Jurkat, Clone E6-1 (cell line): ENCODE data around the gene FBXL14.

Experiments used
- DNase-seq: peaks from one replicate; pipeline ENCODE4 v3.0.0-alpha.2; 2011; ENCODE audit warnings: low read depth, low spot score
- H3K4me3 ChIP-seq: 2 replicates; pipeline ENCODE4 v1.5.1; 2011; ENCODE audit warnings: mild to moderate bottlenecking, low read length, control low read depth, moderate library complexity

FBXL14 gene

DNA sequence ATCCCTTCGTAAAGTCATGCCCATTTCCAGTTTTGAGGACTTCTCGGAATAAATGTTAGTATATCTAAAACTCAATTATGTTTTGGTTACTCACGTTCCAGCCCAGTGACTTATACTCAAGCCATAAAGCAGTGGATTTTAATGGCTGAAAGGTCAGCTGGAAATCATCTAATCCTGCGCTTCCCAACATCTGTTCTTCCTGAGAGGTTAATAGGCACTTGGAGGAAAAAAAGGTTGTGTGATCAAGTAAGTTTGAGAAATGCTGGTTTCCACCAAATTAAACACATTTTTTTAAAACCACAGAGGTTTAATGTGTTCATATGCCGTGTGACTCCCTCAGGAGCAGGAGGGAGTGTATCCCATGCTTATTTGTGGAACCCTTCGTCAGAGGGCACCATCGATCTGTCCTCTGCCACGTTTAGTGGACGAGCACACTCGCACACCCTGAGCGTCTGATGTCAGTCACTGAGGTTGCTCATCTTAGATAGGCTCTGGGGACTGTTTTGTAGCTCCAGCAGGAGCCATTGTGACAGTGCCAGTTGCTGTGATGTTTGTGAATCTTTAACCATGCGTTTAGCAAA is 41.4 kb downstream of the FBXL14 start:
- H3K4me3 ChIP-seq = no peak overlapping the region

DNA sequence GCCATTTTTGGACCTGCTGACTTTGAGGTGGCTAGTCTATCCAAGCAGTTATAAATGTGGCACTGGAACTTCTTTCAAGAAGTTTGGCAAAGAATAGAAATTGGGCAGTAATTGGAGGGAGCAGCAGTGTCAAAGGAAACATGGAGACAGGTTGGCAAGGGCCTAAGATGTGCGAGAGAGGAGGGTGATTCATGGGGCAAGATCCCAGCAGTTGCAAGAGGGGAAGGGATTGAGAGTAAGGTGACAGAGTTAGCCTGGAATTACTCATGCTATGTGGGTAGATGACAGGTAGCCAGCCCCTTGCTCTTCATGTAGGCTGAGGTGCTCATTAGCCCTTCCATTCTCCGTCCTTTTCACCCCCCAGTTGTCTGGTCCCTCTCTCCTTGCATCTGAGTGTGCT is 42.2 kb downstream of the FBXL14 start:
- DNase-seq = no peak
- no peak overlapping the region for H3K4me3 ChIP-seq

More for the DNA sequence above, 41.4 kb downstream of the FBXL14 start:
- DNase-seq = no peak

DNA sequence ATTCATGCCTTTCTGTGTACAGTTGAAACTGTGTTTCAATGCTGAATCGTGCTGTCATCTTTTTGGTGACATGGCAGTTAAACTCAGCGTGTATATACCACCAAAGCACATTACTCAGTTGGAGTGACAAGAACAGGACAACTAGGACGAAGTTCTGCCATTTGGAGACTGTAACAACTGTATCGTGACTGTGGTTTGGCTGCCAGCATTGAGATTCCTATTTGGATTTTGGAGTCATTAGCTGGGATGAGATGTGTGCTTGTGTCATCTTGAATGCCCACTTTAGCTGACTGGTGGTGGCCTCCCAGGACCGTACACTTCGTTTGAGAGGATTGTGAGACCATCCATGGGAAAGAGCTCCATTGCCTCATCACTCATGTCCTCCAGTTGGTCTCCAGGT is 42.9 kb downstream of the FBXL14 start:
- DNase-seq = no peak
- no peak overlapping the region for H3K4me3 ChIP-seq

GRCh38 chr12:1546931-1547640 is 47.3 kb downstream of the FBXL14 start:
- DNase-seq = no peak
- no peak overlapping the region for H3K4me3 ChIP-seq

DNA sequence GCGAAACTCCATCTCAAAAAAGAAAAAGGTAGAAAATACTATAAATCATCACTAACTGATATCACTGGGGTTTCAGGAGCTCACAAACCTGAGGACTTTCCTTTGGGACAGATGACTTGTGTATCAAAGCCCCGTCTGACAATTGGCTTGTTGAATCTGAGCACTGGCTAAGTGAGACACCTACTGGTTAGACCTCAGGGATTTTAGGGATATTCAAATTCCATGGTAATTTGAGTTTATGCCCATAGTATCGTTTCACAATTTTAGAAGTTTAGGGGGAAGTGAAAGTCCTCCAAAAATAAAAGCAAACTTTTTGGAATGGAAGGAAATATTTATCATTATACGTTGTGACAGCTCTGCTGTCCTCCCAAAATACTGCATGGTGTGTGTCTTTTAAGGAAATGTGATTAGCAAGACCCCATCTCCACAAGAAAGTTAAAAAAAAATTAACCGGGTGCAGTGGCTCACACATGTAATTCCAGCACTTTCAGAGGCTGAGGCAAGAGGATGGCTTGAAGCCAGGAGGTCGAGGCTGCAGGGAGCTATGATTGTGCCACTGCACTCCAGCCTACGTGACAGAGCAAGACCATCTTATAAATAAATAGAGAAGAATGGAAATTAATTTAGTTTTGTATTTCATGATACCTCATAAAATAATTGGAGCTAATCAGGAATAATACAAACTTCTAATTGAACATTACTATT is 49.2 kb downstream of the FBXL14 start:
- DNase-seq = no peak
- H3K4me3 ChIP-seq = no peak overlapping the region

GRCh38 chr12:1542599-1542998 is 51.8 kb downstream of the FBXL14 start:
- H3K4me3 ChIP-seq = no peak overlapping the region
- DNase-seq = no peak

- no peak overlapping the region for H3K4me3 ChIP-seq
- no peak for DNase-seq
These were observed 53.7 kb downstream of the FBXL14 start for GRCh38 chr12:1540690-1541089.

DNA sequence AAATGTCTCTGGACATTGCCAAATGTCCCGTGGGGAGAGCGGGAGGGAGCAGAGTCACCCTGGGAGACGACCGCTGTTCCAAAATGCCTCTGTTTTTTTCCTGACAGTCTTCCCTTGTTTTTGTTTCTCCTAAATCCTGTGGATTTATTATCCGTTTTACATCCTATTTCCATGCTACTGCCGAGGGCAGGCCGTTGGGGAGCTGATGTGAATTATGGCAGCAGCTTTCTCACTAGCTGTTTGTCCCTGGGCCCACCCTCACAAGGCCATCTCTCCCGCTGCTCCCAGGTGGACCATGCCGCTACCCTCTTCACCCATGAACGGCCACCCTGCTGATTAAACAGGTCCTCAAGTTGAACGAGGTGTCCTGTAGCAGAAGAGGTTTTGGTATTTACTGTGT is 55.2 kb downstream of the FBXL14 start:
- no peak for DNase-seq

DNA sequence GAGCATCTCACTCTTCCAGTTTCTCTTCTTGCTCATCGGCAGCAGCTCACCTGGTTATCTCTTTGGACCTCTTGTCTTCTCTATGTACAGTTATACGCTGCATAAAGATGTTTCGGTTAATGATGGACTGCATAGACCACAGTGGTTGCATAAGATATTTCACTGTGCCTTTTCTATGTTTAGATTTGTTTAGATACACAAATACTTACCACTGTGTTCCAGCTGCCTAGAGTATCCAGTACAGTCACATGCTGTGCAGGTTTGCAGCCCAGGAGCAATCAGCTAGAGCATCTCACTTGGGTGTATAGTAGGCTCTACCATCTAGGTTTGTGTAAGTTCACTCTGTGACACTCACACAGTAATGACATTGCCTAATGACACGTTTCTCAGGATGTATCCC is 57.6 kb downstream of the FBXL14 start:
- no peak for DNase-seq
- H3K4me3 ChIP-seq = no peak overlapping the region

More for the DNA sequence above, 55.2 kb downstream of the FBXL14 start:
- H3K4me3 ChIP-seq = no peak overlapping the region

DNA sequence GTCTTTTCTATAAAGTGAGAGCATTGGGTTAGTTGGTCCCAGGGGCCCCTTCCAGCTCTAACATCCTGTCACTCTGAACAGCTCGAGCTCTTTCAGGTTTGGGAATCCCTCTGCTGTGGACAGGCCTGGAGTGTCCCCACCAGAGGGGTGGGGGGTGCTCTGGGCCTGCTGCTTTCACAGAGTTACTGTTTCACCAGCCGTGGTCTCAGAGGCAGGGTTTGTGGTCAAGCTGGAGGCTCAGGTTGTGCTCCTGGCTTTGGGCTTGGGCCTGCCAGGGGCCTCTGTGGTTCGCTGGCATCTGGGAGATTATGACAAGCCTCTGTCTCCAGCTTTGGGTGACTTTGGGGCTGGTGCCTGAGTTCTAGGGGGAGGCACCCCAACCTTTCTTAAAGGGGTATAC is 59.6 kb downstream of the FBXL14 start:
- no peak for DNase-seq
- no peak overlapping the region for H3K4me3 ChIP-seq

GRCh38 chr12:1533602-1534304 is 60.6 kb downstream of the FBXL14 start:
- no peak overlapping the region for H3K4me3 ChIP-seq
- peak; percentile 33 for DNase-seq

GRCh38 chr12:1533205-1533601 is 61.2 kb downstream of the FBXL14 start:
- no peak overlapping the region for H3K4me3 ChIP-seq
- peak; percentile 31 for DNase-seq

GRCh38 chr12:1532375-1533165 is 61.8 kb downstream of the FBXL14 start:
- DNase-seq = no peak
- H3K4me3 ChIP-seq = no peak overlapping the region

GRCh38 chr12:1531654-1532374 is 62.6 kb downstream of the FBXL14 start:
- no peak overlapping the region for H3K4me3 ChIP-seq
- DNase-seq = no peak

DNA sequence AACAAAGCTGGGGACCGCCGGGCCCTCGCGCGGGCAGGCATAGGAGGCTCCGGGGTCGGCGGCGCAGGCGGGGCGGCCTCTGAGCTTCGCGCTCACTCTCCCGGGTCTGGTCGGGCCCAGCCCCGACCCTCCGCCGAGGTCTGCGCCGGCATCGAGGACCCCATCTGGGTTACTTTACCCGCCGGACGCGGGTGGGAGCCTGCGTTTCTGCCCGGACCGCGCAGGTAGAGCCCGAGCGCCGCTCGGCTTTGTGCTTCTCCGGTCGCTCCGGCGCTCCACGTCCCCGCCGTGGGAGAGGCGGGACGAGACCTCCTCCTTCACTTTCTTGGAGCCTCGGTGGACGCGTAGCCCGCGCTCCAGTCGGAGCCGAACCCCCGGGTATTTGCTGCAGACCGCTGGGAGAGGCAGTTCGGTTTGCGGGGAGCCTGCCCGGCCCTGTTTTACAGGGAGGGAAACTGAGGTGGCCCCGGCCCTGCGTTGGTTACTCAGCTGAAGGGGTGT is 63.2 kb downstream of the FBXL14 start:
- DNase-seq = no peak
- H3K4me3 ChIP-seq = no peak overlapping the region

DNA sequence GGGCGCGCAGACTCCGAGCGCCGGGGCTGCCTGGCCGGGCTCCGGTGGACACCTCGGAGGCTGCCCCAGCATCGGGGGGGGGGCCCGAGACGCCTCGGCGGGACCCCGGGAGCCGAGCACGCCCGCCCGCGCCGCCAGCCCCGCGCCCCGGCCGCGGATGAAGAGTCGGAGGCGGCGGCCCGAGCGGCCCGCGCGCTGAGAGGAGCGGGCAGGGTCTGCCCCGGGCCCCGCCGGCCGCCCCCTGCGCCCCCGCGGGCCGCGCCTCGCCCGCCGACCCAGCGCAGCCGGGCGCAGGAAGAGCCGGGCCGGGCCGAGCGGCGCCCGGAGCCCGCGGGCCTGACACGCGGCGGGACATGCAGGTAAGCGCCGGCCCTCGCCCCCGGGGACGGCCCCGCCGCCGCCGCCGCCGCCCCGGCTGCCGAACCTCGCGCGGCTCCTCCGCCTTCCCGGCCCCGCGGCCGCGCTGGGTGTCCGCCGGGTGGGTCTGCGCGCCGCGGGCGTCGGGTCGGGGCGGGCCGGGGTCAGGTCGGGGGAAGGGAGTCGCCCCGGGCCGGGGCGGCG is 63.7 kb downstream of the FBXL14 start:
- no peak for DNase-seq
- H3K4me3 ChIP-seq = no peak overlapping the region

DNA sequence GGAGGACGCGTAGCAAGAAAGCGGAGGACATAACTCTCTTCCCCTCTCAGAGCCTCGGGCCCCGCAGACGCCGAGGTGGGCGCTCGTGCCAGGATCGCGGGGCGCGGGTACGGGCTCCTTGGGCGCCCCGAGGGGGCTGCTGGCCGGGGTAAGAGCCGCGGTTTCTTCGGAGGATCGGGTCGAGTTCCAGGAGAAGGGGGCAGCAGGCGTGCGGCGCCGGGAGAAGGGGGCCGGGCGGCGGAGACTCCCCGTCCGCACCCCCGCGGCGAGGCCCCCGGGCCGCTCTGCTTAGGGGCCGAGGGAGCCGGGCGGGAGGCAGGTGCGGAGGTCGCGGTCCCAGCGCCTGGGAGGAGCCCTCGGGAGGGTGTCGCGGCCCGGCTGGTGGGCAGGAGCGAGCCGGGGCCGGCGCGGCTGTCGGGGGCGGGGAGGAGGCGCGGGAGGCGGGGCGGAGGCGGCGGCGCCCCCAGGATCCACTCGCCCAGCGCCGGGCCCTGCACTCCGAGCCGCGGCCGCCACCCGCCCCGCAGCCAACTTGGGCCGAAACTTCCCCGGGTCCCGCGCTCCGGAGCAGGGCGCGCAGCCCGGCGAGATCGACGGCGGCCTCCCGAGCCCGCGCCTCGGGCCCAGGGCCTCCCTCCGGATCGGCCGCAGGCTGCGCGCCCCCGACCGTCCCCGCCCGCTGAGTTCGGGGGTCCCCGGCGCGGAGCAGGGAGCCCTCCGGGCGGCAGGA is 64.4 kb downstream of the FBXL14 start:
- no peak for DNase-seq
- no peak overlapping the region for H3K4me3 ChIP-seq
